ENCODE results near the gene OTUD5.

OTUD5 gene

DNA sequence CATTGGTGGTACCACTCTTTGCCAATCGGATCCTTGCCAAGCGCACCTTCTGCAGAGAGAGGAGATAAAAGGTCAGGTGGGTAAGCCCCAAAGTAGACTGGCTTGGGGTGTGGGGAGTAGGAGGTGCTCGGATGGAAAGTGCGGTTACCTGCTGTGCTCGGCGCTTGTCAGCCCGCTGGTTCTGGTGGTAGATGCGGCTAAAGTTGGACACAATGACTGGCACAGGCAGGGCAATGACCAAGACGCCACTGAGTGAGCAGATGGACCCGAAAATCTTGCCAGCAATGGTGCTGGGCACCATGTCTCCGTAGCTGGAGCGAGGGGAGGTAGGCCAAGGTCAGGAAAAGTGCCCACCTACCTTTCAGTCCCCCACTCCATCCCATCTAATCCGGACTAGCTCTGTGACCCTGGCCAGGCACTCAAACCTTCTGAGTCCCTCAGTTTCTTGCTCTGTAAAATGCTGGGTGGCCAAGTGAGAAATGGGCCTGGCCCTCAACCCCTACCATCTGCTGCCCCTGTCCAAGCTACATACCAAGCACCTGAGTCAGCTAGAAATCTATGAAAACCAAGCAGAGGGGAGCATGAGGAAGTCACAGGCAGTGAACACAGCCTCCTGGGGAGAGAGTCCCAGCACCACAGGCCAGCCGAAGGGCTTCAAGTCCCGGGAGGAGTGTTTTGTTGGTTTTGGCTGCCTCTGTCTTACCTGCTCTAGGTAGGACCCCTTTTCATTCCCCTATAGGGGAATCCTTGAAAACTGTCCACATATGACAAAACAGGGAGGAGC, 9.6 kb upstream of the OTUD5 start:
- no peak for DNase-seq (ENCODE audit: low read depth)
- in situ Hi-C loops (cut with HindIII; ENCODE audit: low sequenced_read_pairs), result no loop called here
- no peak overlapping the region for H3K4me3 ChIP-seq (ENCODE audit: low read depth, low read length)
- TF ChIP-seq, protein P1, sequence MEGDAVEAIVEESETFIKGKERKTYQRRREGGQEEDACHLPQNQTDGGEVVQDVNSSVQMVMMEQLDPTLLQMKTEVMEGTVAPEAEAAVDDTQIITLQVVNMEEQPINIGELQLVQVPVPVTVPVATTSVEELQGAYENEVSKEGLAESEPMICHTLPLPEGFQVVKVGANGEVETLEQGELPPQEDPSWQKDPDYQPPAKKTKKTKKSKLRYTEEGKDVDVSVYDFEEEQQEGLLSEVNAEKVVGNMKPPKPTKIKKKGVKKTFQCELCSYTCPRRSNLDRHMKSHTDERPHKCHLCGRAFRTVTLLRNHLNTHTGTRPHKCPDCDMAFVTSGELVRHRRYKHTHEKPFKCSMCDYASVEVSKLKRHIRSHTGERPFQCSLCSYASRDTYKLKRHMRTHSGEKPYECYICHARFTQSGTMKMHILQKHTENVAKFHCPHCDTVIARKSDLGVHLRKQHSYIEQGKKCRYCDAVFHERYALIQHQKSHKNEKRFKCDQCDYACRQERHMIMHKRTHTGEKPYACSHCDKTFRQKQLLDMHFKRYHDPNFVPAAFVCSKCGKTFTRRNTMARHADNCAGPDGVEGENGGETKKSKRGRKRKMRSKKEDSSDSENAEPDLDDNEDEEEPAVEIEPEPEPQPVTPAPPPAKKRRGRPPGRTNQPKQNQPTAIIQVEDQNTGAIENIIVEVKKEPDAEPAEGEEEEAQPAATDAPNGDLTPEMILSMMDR (IDR thresholded peaks at IDR 0.05; ENCODE audit: low read depth, low read length, missing control alignments), result no peak

DNA sequence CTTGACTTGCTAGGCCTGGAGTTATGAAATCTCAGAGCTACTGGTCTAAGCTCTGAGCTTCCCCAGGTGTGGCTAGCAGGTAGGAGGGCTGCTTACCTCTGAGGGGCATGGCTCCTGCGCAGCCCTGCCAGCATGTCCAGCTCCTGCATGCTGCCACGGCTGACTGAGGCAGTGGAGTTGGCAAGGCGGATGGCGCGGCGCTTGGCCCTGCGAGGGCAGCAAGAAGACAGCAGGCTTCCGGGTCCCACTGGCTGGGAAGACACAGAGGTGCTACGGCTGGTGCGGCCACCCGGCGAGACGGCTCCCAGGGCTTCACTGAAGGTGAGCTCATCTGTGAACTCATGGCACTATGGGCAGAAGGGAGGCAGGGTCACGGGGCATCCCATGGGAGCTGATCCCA, 8.6 kb upstream of the OTUD5 start:
- no peak for DNase-seq (ENCODE audit: low read depth)
- TF ChIP-seq, protein P1 (IDR thresholded peaks at IDR 0.05; ENCODE audit: low read depth, low read length, missing control alignments), result no peak
- in situ Hi-C loops (cut with HindIII; ENCODE audit: low sequenced_read_pairs), result no loop called here
- no peak overlapping the region for H3K4me3 ChIP-seq (ENCODE audit: low read depth, low read length)

DNA sequence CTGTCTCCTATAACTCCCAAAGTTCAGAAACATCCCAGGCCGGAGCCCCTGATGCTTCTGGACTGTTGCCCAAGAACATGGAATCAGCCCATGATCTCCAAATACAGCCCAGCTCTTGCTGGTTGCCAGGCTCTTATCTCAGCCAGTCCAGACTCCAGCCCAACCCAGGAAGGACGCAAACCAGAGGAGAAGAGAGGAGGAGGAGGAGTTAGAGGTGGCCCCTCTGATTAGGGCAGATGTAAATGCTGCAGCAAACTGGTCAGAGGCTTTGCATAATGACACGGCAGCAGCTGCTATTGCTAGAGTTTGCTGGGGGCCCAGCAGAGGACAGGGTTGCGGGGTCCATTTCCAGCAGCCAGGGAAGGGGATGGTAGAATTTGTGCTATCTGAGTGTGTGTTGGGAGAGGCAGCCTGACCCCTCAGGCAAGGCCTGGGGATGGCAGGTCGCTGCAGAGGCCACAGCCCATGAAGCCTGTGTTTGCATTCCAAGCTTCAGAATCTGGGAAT, 4.2 kb upstream of the OTUD5 start:
- H3K4me3 ChIP-seq (ENCODE audit: low read depth, low read length), result no peak overlapping the region
- in situ Hi-C loops (cut with HindIII; ENCODE audit: low sequenced_read_pairs), result no loop called here
- TF ChIP-seq, protein P1 (IDR thresholded peaks at IDR 0.05; ENCODE audit: low read depth, low read length, missing control alignments), result no peak
- DNase-seq (ENCODE audit: low read depth), result no peak

DNA sequence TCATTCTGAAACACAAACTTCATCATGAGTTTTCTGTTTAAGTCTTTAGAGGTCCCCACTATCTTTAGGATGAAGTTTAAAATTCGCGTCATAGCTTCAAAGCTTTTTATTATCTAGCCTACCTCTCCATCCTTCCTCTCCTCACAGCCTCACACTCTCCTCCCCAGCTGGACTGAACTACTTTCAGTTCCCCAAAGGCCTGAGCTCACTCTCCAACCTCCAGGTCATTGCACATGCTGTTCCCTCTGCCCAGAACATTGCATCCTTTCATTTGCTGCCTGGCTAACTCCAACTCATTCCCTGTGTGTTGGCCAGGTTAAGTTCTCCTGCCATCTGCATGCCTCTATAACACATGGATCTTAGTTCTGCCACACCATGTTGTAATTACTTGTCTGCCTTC, 2.9 kb upstream of the OTUD5 start:
- in situ Hi-C loops (cut with HindIII; ENCODE audit: low sequenced_read_pairs), result no loop called here
- TF ChIP-seq, protein P1 (IDR thresholded peaks at IDR 0.05; ENCODE audit: low read depth, low read length, missing control alignments), result no peak
- H3K4me3 ChIP-seq (ENCODE audit: low read depth, low read length), result no peak overlapping the region
- no peak for DNase-seq (ENCODE audit: low read depth)

DNA sequence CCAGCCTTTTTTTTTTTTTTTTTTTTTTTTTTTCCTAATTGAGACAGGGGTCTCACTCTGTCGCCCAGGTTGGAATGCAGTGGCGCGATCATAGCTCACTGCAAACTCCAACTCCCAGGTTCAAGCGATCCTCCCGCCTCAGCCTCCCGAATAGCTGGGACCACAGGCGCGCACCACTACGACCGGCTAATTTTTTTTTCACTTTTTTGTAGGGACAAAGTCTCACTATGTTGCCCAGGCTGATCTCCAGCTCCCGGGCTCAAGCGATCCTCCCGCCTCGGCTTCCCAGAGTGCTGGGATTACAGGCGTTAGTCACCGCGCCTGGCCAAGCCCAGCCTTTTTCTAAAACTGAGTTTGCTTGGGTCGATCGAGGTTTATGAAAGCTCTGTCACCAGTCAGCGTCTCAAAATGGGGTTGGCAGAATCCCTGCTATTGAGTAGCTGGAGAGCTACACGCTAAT, 1.3 kb upstream of the OTUD5 start:
- in situ Hi-C loops (cut with HindIII; ENCODE audit: low sequenced_read_pairs), result no loop called here
- TF ChIP-seq, protein P1 (IDR thresholded peaks at IDR 0.05; ENCODE audit: low read depth, low read length, missing control alignments), result no peak
- DNase-seq (ENCODE audit: low read depth), result no peak
- H3K4me3 ChIP-seq (ENCODE audit: low read depth, low read length), result peak overlapping the region; percentile 45

DNA sequence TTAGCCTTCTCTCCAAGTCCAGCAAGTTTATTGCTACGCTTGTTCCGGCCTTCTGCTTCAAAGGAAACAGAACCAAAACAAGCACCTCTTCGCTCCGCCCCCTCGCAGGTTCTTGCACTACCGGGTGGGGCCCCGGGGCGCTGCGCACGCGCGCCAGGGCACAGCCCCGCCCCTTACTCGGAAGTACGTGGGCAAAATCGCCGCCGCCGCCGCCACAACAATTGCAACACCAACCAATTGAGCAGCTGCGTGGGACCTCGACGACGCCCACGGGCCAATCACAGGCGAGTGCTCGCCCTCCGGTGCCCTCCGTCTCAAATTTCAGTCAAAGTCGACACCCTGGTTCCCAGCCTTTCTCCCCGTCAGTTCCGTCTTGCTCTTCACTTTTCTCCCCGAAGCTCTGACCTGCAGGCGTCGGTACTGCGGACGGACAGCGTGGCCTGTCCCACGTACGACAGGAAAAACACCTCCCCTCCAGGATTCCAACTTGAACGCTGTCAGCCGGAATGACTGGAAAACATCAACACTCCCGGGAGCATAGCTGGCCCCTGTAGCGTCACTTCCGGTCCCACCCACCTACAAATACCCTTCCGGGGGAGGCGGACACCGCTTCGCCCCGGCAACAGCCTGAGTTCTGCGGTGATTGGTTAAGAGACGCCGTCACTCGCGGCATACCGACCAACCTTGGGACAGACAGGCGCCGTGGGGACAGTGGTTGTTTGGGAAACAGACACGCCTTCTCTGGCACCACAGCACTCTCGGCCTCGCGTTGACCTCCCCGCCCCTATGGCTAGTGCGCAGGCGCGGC, 624 bp upstream of the OTUD5 start:
- DNase-seq (ENCODE audit: low read depth), result peak; percentile 96
- TF ChIP-seq, protein P1 (IDR thresholded peaks at IDR 0.05; ENCODE audit: low read depth, low read length, missing control alignments), result no peak
- in situ Hi-C loops (cut with HindIII; ENCODE audit: low sequenced_read_pairs), result no loop called here
- peak overlapping the region; percentile 64 for H3K4me3 ChIP-seq (ENCODE audit: low read depth, low read length)
